Suprapubic skin (tissue), 3 donors: ENCODE results near the gene MTAP.

ENCODE experiments used
- CTCF ChIP-seq, 2 donors: fragments of 200-600 bp in 1 of 2; fragments of 450-650 bp in 1 of 2; sonication (generic) in 1 of 2; IDR thresholded peaks; one replicate each; pipeline ENCODE4 v1.5.1; 2016 to 2019; ENCODE audit warnings: antibody characterized with exemption in 2 of 2, mild to moderate bottlenecking in 1 of 2, moderate library complexity in 1 of 2
- EP300 ChIP-seq: sonication (generic); formaldehyde crosslinking; IDR thresholded peaks from one replicate; pipeline ENCODE4 v1.6.1; 2017; ENCODE audit warnings: antibody characterized with exemption

- no peak for TF ChIP-seq CTCF (IDR thresholded peaks at IDR 0.05)
- no peak for TF ChIP-seq EP300
Observed at GRCh38 chr9:21967169-21967568, 164.7 kb downstream of the MTAP start.
